ENCODE measurements around the gene PDXK.

Gene PDXK

DNA sequence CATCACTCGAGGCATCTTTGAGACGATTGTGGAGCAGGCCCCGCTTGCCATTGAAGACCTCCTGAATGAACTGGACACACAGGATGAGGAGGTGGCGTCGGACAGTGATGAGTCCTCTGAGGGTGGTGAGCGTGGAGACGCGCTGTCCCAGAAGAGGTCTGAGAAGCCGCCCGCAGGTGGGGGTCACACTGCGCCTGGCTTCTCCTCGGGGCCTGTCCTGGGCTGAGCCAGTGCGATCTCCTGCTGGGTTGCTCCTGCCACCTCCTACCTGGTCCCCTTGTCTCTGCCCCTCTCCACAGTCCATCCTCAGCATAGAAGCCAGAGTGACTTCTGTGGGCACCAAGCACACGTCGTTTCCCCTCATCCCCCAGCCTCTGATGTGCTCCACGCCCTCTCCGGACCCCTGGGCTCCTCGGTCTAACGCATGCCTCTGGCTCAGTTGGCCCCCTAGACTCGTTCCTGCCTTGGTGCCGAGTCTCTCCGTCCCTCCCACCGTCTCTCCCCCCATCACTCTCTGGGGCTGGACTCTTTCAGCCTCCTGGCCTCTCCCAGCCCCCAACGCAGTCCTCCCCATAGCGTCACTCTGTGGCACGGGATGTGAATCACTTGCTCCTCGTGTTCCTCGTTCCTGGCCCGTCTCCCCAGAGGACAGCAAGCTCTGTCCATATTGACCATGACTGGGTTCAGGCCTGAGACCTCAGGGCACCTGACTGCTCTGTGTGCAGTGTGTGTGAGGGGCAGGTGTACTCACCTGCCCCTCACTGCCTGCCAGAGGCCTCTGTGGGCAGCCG lies 79.2 kb downstream of the PDXK start:
- Histone ChIP-seq H3K27ac (ENCODE audit: poor library complexity, severe bottlenecking) (no peak overlapping the region), H3K4me1 (ENCODE audit: insufficient read depth, poor library complexity, severe bottlenecking) (no peaks in the 10 kb centered on the region), H3K4me3 (ENCODE audit: severe bottlenecking) (no peak overlapping the region), H3K27me3 (ENCODE audit: insufficient read depth, poor library complexity, severe bottlenecking) (no peaks in the 10 kb centered on the region), H3K36me3 (ENCODE audit: low read depth) (peaks cover 97% of the 10 kb centered on the region), H3K9me3 (ENCODE audit: severe bottlenecking) (no peaks in the 10 kb centered on the region)
- ATAC-seq (ENCODE audit: low read depth) (no peak), DNase-seq (ENCODE audit: low spot score) (no peak)
- TF ChIP-seq, protein P1, sequence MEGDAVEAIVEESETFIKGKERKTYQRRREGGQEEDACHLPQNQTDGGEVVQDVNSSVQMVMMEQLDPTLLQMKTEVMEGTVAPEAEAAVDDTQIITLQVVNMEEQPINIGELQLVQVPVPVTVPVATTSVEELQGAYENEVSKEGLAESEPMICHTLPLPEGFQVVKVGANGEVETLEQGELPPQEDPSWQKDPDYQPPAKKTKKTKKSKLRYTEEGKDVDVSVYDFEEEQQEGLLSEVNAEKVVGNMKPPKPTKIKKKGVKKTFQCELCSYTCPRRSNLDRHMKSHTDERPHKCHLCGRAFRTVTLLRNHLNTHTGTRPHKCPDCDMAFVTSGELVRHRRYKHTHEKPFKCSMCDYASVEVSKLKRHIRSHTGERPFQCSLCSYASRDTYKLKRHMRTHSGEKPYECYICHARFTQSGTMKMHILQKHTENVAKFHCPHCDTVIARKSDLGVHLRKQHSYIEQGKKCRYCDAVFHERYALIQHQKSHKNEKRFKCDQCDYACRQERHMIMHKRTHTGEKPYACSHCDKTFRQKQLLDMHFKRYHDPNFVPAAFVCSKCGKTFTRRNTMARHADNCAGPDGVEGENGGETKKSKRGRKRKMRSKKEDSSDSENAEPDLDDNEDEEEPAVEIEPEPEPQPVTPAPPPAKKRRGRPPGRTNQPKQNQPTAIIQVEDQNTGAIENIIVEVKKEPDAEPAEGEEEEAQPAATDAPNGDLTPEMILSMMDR (IDR thresholded peaks at IDR 0.05; ENCODE audit: poor library complexity, severe bottlenecking), result no peak

DNA sequence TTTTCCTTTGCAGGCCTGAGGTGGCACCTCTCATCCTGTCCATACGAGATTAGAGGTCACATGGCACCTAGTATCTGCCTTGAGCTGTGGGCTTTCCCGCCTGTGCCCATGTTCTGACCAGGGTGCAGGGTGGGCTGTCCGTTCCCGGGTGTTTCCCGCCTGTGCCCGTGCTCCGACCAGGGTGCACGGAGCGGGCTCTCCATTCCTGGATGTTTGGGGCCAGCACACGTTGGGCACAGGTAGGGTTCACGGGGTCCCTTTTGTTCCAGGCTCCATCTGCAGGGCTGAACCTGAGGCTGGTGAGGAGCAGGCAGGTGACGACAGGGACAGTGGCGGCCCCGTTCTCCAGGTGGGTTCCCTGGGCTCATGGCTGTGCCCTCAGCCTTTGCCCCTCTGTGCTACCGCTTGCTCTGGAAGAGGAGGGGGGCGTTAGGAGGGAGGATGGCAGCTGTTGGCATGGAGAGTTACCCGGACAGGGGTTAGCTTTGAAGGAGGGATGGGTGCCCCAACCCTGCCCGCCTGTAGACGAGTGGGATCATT lies 80.4 kb downstream of the PDXK start:
- H3K36me3 ChIP-seq (ENCODE audit: low read depth), result peaks cover 85% of the 10 kb centered on the region
- ATAC-seq (ENCODE audit: low read depth) (no peak), DNase-seq (ENCODE audit: low spot score) (no peak)
- H3K4me1 ChIP-seq (ENCODE audit: insufficient read depth, poor library complexity, severe bottlenecking), result no peaks in the 10 kb centered on the region
- H3K27me3 ChIP-seq (ENCODE audit: insufficient read depth, poor library complexity, severe bottlenecking), result no peaks in the 10 kb centered on the region
- H3K9me3 ChIP-seq (ENCODE audit: severe bottlenecking), result no peaks in the 10 kb centered on the region
- TF ChIP-seq, protein P1 (IDR thresholded peaks at IDR 0.05; ENCODE audit: poor library complexity, severe bottlenecking), result no peak
- no peak overlapping the region for H3K27ac ChIP-seq (ENCODE audit: poor library complexity, severe bottlenecking)
- no peak overlapping the region for H3K4me3 ChIP-seq (ENCODE audit: severe bottlenecking)

DNA sequence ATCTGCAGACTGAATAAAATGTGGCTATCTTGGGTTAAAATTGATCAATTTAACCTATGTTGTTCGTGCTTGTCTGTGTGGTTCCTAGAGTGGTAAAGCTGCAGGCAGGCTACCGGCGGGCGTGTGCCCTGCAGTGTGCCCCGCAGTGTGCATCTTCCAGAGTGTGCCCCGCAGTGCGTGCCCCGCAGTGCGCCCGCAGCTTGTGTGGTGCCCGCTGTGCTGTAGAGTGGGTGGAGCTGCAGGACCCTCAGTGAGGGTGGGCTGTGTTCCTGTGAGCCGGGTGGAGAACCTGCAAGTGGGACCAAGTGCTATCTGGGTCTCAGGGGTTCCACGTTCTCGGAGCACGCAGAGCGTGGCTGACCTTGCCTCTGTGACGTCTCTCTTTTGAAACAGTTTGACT lies 81.2 kb downstream of the PDXK start:
- H3K36me3 ChIP-seq (ENCODE audit: low read depth), result peaks cover 78% of the 10 kb centered on the region
- no peaks in the 10 kb centered on the region for H3K9me3 ChIP-seq (ENCODE audit: severe bottlenecking)
- DNase-seq (ENCODE audit: low spot score) (peak; percentile 63), ATAC-seq (ENCODE audit: low read depth) (no peak)
- TF ChIP-seq, protein P1 (IDR thresholded peaks at IDR 0.05; ENCODE audit: poor library complexity, severe bottlenecking), result no peak
- H3K4me1 ChIP-seq (ENCODE audit: insufficient read depth, poor library complexity, severe bottlenecking), result no peaks in the 10 kb centered on the region
- no peak overlapping the region for H3K4me3 ChIP-seq (ENCODE audit: severe bottlenecking)
- H3K27ac ChIP-seq (ENCODE audit: poor library complexity, severe bottlenecking), result no peak overlapping the region
- H3K27me3 ChIP-seq (ENCODE audit: insufficient read depth, poor library complexity, severe bottlenecking), result no peaks in the 10 kb centered on the region

DNA sequence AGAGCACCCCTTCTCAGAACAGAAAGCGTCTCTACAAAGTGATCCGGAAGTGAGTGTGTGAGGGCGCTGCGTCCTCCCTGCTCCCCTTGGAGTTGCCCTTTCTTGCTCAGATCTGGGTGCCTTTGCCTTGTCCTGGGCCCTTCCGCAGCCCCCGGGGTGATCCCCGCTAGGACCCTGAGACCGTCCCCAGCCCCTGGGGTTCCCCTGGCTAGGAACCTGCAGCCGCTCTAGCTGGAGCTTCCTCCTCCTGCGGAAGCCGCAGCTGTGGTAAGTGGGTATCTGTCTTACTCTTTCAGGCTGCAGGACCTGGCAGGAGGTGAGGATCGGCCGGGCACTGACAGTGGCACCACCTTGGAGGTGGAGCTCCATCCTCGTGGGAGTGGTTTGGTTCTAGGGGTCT lies 81.6 kb downstream of the PDXK start:
- Histone ChIP-seq H3K27ac (ENCODE audit: poor library complexity, severe bottlenecking) (no peak overlapping the region), H3K36me3 (ENCODE audit: low read depth) (peaks cover 73% of the 10 kb centered on the region), H3K9me3 (ENCODE audit: severe bottlenecking) (no peaks in the 10 kb centered on the region), H3K4me3 (ENCODE audit: severe bottlenecking) (no peak overlapping the region), H3K4me1 (ENCODE audit: insufficient read depth, poor library complexity, severe bottlenecking) (no peaks in the 10 kb centered on the region), H3K27me3 (ENCODE audit: insufficient read depth, poor library complexity, severe bottlenecking) (no peaks in the 10 kb centered on the region)
- ATAC-seq (ENCODE audit: low read depth), result no peak
- DNase-seq (ENCODE audit: low spot score), result no peak
- TF ChIP-seq, protein P1 (IDR thresholded peaks at IDR 0.05; ENCODE audit: poor library complexity, severe bottlenecking), result no peak
